Measurements from ENCODE around the gene RALA.
A peak's percentile ranks its signal among the peaks of the same experiment; 100 is the strongest.
"Not testable (repeated sequence)": the region's sequence is repeated elsewhere in the genome, so short reads cannot be mapped to it uniquely, and the experiment has no call there.

RALA gene

DNA sequence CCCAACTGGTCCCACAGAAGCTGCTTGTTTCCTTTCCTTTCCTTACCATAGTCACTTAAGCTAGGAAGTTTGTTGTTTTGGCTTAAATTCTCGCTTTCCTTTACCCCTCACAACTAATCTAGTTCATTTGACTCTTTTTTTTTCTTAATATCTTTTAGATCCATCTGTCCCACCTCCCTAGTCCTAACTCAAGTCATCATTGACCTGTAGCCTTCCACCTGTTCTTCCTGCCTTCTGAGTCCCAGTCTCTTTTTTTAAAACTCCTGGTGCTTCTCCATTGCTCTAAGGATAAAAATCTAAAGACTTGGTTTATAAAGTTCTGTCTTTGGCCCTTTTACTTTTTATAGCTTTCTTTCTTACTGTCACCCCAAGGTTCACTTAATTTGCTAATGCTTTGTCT, 47.6 kb downstream of the RALA start:
- Mint-ChIP-seq H3K9me3 (peaks cover 3% of the 10 kb centered on the region), H3K4me1 (ENCODE audit: low read depth) (peaks cover 7% of the 10 kb centered on the region), H3K4me3 (no peak overlapping the region), H3K27me3 (ENCODE audit: low read depth) (no peaks in the 10 kb centered on the region), H3K27ac (no peak overlapping the region), H3K36me3 (ENCODE audit: low read depth) (peaks cover 5% of the 10 kb centered on the region)
- no peak for DNase-seq (ENCODE audit: low spot score)

DNA sequence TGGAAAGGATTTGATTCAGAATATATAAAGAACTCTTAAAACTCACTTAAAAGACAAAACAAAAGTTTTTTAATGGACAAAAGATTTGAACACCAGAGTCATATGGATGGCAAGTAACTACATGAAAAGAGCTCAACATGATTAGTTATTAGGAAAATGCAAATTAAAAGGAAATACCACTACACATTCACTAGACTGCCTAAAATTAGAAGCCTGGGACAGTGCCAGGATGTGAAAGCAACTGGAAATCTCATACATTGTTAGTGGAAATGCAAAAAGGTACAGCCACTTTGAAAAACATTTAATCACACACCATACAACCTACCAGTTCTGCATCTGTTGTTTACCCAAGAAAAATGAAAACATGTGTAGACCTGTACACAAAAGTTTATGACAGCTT, 48.8 kb downstream of the RALA start:
- no peak overlapping the region for H3K4me3 Mint-ChIP-seq
- peaks cover 10% of the 10 kb centered on the region for H3K9me3 Mint-ChIP-seq
- no peak overlapping the region for H3K27ac Mint-ChIP-seq

DNA sequence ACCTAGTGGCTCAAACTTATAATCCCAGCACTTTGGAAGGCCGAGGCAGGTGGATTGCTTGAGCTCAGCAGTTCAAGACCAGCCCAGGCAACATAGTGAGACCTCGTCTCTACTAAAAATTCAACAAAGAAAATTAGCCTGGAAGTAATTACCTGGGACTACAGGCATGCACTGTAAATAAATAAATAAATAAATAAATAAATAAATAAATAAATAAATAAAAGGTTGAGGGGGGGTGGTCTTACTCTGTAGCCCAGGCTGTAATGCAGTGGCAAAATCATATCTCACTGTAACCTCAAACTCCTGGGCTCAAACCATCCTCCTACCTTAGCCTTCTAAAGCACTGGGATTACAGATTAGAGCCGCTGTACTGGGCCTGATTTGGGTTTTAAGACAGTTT, 50.5 kb downstream of the RALA start:
- Mint-ChIP-seq H3K9me3 (peaks cover 10% of the 10 kb centered on the region), H3K27ac (no peak overlapping the region), H3K27me3 (ENCODE audit: low read depth) (no peaks in the 10 kb centered on the region), H3K4me3 (no peak overlapping the region), H3K4me1 (ENCODE audit: low read depth) (peaks cover 4% of the 10 kb centered on the region), H3K36me3 (ENCODE audit: low read depth) (peaks cover 12% of the 10 kb centered on the region)
- no peak for DNase-seq (ENCODE audit: low spot score)

More for the DNA sequence above, 48.8 kb downstream of the RALA start:
- no peak for DNase-seq (ENCODE audit: low spot score)
- H3K36me3 Mint-ChIP-seq (ENCODE audit: low read depth): peaks cover 12% of the 10 kb centered on the region
- no peaks in the 10 kb centered on the region for H3K27me3 Mint-ChIP-seq (ENCODE audit: low read depth)
- peaks cover 7% of the 10 kb centered on the region for H3K4me1 Mint-ChIP-seq (ENCODE audit: low read depth)

- H3K36me3 Mint-ChIP-seq (ENCODE audit: low read depth): peaks cover 11% of the 10 kb centered on the region
- no peak overlapping the region for H3K4me3 Mint-ChIP-seq
- H3K9me3 Mint-ChIP-seq: peaks cover 10% of the 10 kb centered on the region
- no peak for DNase-seq (ENCODE audit: low spot score)
- H3K27ac Mint-ChIP-seq: no peak overlapping the region
- peaks cover 3% of the 10 kb centered on the region for H3K4me1 Mint-ChIP-seq (ENCODE audit: low read depth)
- H3K27me3 Mint-ChIP-seq (ENCODE audit: low read depth): no peaks in the 10 kb centered on the region
Measured at GRCh38 chr7:39674406-39674805, 51.0 kb downstream of the RALA start.

- Mint-ChIP-seq H3K27me3 (ENCODE audit: low read depth) (no peaks in the 10 kb centered on the region), H3K9me3 (peaks cover 10% of the 10 kb centered on the region), H3K27ac (no peak overlapping the region), H3K4me3 (no peak overlapping the region), H3K36me3 (ENCODE audit: low read depth) (peaks cover 11% of the 10 kb centered on the region), H3K4me1 (ENCODE audit: low read depth) (peaks cover 3% of the 10 kb centered on the region)
- DNase-seq (ENCODE audit: low spot score): no peak
Measured at GRCh38 chr7:39676346-39676745, 53.0 kb downstream of the RALA start.

DNA sequence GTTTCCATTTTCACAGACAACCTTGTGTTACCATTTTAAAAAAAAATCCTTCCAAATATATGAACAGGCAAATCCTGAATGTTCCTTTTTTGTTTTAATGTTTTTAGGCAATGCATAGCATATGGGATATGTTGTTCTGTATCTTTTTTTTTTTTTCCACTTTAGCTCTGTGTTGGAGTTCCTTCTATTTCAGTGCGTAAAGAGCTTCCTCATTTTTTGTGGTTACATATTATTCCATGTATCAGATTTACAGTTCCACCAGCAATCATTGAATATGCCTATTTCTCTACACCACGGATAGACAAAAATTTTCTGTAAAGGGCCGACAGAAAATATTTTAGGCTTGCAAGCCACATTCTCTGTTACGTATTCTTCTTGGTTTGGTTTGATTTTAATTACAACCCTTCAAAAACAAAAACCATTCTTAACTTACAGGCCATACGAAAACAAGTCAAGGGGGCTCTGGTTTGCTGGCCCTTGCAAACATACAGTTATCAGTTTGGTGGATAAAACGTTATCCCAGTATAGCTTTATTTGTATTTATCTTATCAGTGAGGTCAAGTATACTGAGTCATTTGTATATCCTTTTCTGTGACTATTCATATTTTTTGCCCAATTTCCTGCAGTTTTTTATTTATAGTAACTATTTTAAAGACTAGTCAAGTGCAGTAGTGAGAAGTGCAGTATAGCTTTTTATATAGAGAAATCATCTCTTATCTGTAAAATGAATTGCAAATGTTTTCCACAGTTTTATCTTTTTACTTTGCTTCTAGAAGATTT, 55.7 kb downstream of the RALA start:
- peaks cover 10% of the 10 kb centered on the region for H3K9me3 Mint-ChIP-seq
- no peaks in the 10 kb centered on the region for H3K27me3 Mint-ChIP-seq (ENCODE audit: low read depth)
- peaks cover 6% of the 10 kb centered on the region for H3K4me1 Mint-ChIP-seq (ENCODE audit: low read depth)
- peaks cover 11% of the 10 kb centered on the region for H3K36me3 Mint-ChIP-seq (ENCODE audit: low read depth)
- DNase-seq (ENCODE audit: low spot score): no peak
- no peak overlapping the region for H3K27ac Mint-ChIP-seq
- no peak overlapping the region for H3K4me3 Mint-ChIP-seq

DNA sequence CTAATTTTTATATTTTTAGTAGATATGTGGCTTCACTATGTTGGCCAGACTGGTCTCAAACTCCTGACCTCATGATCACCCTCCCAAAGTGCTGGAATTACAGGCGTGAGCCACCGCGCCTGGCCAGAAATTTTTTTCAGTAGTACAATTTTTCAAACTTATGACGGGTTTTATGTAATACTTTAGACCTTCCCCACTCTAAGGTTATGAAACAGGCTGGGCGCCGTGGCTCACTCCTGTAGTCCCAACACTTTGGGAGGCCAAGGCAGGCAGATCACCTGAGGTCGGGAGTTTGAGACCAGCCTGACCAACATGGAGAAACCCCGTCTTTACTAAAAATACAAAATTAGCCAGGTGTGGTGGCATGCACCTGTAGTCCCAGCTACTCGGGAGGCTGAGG, 56.5 kb downstream of the RALA start:
- Mint-ChIP-seq H3K36me3 (ENCODE audit: low read depth) (peaks cover 11% of the 10 kb centered on the region), H3K9me3 (peaks cover 10% of the 10 kb centered on the region)
- not testable (repeated sequence) for H3K4me1 Mint-ChIP-seq (ENCODE audit: low read depth); H3K4me3 Mint-ChIP-seq; H3K27ac Mint-ChIP-seq; DNase-seq (ENCODE audit: low spot score); H3K27me3 Mint-ChIP-seq (ENCODE audit: low read depth)

DNA sequence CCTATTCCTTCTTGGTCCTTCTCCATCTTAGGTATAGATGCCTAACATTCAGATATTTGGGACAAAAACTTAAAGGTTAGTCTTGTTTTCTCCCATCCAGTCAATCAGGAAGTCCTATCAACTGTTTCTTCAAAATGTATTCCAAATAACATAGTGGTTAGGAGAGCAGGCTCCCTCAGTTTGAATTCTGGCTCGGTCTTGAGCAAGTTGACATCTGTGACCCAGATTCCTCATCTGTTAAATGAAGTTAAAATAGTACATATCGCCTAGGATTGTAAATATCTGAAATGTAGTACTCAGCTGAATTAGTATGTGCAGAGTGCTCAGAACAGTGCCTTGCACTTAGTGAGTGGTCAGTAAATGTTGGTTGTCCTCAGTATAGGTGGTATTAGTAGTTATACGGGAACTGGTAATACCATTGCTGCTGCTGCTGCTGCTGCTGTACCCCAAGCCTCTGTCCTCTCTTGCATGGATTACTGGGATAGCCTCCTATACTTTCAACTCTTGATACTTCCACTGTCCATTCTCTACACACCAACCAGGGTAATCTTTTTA, 58.6 kb downstream of the RALA start:
- Mint-ChIP-seq H3K27ac (no peak overlapping the region), H3K4me1 (ENCODE audit: low read depth) (peaks cover 3% of the 10 kb centered on the region), H3K9me3 (peaks cover 1% of the 10 kb centered on the region), H3K4me3 (no peak overlapping the region), H3K27me3 (ENCODE audit: low read depth) (no peaks in the 10 kb centered on the region), H3K36me3 (ENCODE audit: low read depth) (peaks cover under 1% of the 10 kb centered on the region)
- DNase-seq (ENCODE audit: low spot score): no peak

DNA sequence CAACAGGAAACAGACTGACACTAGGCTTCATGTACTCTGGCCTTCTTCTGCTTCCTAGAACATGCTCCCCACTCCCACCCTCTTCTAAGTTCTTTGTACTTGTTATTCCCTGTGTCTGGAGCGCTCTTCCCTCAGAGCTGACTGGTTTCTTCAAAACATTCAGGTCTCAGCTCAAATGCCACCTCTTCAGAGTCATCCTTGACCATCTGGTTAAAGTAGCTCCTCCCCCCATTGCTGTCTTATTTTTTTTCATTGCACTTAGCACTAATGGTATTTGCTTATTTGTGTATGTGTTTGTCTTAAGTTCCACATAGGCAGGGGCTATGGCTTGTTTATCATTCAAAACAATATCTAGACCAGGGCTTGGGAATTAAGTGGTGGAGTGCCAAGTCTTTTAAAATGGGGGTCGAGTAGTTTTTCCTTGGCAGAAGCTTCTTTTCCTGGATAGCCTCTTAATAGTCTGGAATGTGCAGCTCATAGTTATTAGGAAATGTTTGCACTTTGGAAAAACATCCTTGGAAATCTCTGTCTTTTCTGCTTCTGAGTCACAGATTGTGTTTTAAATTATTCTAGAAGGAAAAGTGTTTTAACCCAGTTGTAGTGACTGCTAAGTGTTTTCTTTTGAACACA, 60.0 kb downstream of the RALA start:
- H3K4me3 Mint-ChIP-seq: no peak overlapping the region
- no peaks in the 10 kb centered on the region for H3K27me3 Mint-ChIP-seq (ENCODE audit: low read depth)
- no peaks in the 10 kb centered on the region for H3K9me3 Mint-ChIP-seq
- H3K27ac Mint-ChIP-seq: no peak overlapping the region
- peaks cover 3% of the 10 kb centered on the region for H3K4me1 Mint-ChIP-seq (ENCODE audit: low read depth)
- peaks cover 4% of the 10 kb centered on the region for H3K36me3 Mint-ChIP-seq (ENCODE audit: low read depth)
- no peak for DNase-seq (ENCODE audit: low spot score)

DNA sequence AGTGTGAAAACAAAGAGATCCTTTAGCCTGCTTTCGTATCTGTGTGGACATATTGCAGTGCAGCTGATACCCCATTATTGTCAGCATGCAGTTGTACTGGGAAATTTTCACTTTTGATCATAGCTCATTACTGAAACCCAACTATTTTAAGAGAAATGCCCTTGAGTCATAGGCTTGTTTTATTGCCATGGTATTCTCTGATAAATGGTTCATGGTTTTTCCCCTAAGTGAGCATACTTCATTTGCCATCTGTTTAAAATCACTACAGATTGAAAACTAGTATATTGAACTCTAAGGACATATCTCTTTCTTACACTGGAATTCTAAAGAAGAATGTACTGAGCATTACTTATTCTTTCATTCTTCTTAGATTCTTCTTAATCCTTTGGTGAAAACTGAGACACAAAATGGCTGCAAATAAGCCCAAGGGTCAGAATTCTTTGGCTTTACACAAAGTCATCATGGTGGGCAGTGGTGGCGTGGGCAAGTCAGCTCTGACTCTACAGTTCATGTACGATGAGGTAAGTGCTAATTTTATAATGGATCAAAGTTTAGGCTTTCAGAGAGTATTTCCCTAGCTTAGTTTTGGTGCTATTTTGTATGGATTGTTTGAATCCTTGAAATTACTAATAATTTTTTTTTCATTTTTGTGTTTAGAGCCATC, 63.0 kb downstream of the RALA start:
- Mint-ChIP-seq H3K36me3 (ENCODE audit: low read depth) (peaks cover 9% of the 10 kb centered on the region), H3K9me3 (no peaks in the 10 kb centered on the region), H3K4me1 (ENCODE audit: low read depth) (peaks cover 3% of the 10 kb centered on the region), H3K4me3 (no peak overlapping the region), H3K27me3 (ENCODE audit: low read depth) (no peaks in the 10 kb centered on the region), H3K27ac (no peak overlapping the region)
- DNase-seq (ENCODE audit: low spot score): no peak

DNA sequence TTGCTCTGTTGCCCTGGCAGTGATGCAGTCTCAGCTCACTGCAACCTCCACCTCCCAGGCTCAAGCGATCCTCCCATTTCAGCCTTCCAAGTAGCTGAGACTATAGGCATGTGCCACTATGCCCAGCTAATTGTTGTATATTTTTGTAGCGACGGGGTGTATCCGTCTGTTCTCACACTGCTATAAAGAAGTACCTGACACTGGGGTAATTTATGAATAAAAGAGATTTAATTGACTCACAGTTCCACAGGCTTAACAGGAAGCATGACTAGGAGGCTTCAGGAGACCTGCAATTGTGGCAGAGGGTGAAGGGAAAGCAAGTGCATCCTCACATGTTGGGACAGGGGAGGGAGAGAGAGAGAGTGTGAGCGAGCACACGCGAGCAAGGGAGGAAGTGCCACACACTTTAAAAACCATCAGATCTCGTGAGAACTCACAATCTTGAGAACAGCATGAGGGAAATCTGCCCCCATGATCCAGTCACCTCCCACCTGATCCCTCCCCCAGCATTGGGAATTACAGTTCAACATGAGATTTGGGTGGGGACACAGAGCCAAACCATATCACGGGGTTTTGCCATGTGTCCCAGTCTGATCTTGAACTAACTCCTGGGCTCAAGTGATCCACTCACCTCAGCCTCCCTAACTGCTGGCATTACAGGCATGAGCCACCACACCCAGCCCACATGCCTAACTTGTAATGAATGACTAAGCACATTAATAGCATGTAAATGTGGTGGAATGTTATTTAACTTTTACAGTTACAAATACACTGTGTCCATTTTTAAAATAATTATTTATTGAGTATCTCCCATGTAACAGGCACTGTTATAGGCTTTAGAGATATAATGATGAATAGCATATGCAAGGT, 65.5 kb downstream of the RALA start:
- Mint-ChIP-seq H3K27ac (peak overlapping the region; percentile 36), H3K4me3 (no peak overlapping the region), H3K27me3 (ENCODE audit: low read depth) (no peaks in the 10 kb centered on the region), H3K9me3 (no peaks in the 10 kb centered on the region), H3K4me1 (ENCODE audit: low read depth) (no peaks in the 10 kb centered on the region), H3K36me3 (ENCODE audit: low read depth) (peaks cover 22% of the 10 kb centered on the region)
- no peak for DNase-seq (ENCODE audit: low spot score)

GRCh38 chr7:39691821-39692220, 68.4 kb downstream of the RALA start:
- Mint-ChIP-seq H3K4me1 (ENCODE audit: low read depth) (no peaks in the 10 kb centered on the region), H3K36me3 (ENCODE audit: low read depth) (peaks cover 30% of the 10 kb centered on the region), H3K27ac (no peak overlapping the region), H3K4me3 (no peak overlapping the region), H3K27me3 (ENCODE audit: low read depth) (no peaks in the 10 kb centered on the region), H3K9me3 (no peaks in the 10 kb centered on the region)
- DNase-seq (ENCODE audit: low spot score): no peak

DNA sequence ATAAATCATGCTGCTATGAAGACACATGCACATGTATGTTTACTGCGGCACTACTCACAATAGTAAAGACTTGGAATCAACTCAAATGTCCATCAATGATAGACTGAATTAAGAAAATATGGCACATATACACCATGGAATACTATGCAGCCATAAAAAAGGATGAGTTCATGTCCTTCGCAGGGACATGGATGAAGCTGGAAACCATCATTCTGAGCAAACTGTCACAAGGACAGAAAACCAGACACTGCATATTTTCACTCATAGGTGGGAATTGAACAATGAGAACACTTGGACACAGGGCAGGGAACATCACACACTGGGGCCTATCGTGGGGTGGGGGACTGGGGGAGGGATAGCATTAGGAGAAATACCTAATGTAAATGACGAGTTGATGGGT, 69.7 kb downstream of the RALA start:
- H3K27ac Mint-ChIP-seq; DNase-seq (ENCODE audit: low spot score); H3K27me3 Mint-ChIP-seq (ENCODE audit: low read depth); H3K9me3 Mint-ChIP-seq; H3K4me1 Mint-ChIP-seq (ENCODE audit: low read depth); H3K4me3 Mint-ChIP-seq: not testable (repeated sequence)
- H3K36me3 Mint-ChIP-seq (ENCODE audit: low read depth): peaks cover 36% of the 10 kb centered on the region
